Cardiac septum (tissue), 1 donor: ENCODE measurements around the gene VPS13C. TPM values are rescaled to one million over a fixed set of nuclear protein-coding genes. Genes with fewer than 3 reads are reported as not detected.

Experiments
- DNase-seq: peaks from one replicate; pipeline ENCODE4 v3.0.0-alpha.2; 2020; ENCODE audit warnings: low spot score
- intact Hi-C: fragments of 100-400 bp; cut with DNase I; formaldehyde crosslinking; loops from one replicate; pipeline ENCODE4 v1.14.0; 2022
- total RNA-seq: library from RNA; stranded (reverse); fragmentation: NEBNext Ultra II Directional; extraction: Animal tissue kit (Norgen Biotek cat#: 25700); gene quantifications from one replicate; pipeline ENCODE4 v1.2.1, GENCODE V29; 2021
- donor health status: DM: no; HTN: no; CAD: no.

The VPS13C gene
- total RNA-seq, 1 donor from 2014 or later, result 35.2 TPM

GRCh38 chr15:62075595-62076277 lies 15.5 kb upstream of the VPS13C start:
- no peak for DNase-seq
- intact Hi-C loops, result no loop called here

GRCh38 chr15:62071711-62072308 lies 11.6 kb upstream of the VPS13C start:
- DNase-seq, result no peak
- intact Hi-C loops, result no loop called here

- DNase-seq, result no peak
- intact Hi-C loops, result loop anchor here (10.0 kb wide), 2 partner anchors 185 to 195 kb away; no protein-coding TSS in a partner anchor
These were observed 9.3 kb upstream of the VPS13C start for GRCh38 chr15:62069551-62069950.

GRCh38 chr15:62068810-62069167 lies 8.5 kb upstream of the VPS13C start:
- no peak for DNase-seq
- intact Hi-C loops, result loop anchor here (10.0 kb wide), 2 partner anchors 186 to 194 kb away; no protein-coding TSS in a partner anchor

DNA sequence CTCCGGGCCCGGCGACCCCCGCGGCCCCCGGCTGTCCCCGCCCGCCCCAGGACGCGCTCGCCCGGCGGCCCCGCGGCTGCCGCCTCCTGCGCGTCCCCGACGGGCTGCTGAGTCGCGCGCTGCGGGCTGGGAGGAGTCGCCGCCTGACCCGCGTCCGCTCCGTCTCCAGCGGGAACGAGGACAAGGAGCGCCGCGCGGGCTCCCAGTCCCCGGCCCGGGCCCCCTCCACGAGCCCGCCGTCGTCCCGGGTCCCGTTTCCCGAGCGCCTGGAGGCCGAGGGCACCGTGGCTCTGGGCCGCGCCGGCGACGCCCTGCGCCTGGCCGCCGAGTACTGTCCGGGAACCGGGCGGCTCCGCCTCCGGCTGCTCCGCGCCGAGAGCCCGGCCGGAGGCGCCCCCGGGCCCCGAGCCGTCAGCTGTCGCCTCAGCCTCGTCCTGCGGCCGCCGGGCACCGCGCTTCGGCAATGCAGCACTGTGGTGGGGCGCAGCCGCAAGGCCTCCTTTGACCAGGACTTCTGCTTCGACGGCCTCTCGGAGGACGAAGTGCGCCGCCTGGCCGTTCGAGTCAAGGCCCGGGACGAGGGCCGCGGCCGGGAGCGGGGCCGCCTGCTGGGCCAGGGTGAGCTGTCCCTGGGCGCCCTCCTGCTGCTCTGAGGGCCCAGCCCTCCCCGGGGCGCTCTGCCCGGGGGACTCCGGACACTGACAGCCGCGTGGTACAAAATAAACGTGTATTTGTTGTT lies 8.0 kb upstream of the VPS13C start:
- intact Hi-C loops, result loop anchor here (10.0 kb wide), 2 partner anchors 187 to 193 kb away; no protein-coding TSS in a partner anchor

GRCh38 chr15:62067448-62068044 lies 7.3 kb upstream of the VPS13C start:
- DNase-seq, result peak; percentile 80
- intact Hi-C loops, result loop anchor here (10.0 kb wide), 2 partner anchors 187 to 193 kb away; no protein-coding TSS in a partner anchor

More for the DNA sequence above, 8.0 kb upstream of the VPS13C start:
- peak; percentile 82 for DNase-seq

GRCh38 chr15:62066663-62067447 lies 6.6 kb upstream of the VPS13C start, which contains the start of gene C2CD4A:
Gene C2CD4A (plus strand): TSS chr15:62066977. CDS start chr15:62067614, 637 bp downstream.
- peak; percentile 81 for DNase-seq
- intact Hi-C loops, result loop anchor here (10.0 kb wide), 2 partner anchors 188 to 192 kb away; no protein-coding TSS in a partner anchor

DNA sequence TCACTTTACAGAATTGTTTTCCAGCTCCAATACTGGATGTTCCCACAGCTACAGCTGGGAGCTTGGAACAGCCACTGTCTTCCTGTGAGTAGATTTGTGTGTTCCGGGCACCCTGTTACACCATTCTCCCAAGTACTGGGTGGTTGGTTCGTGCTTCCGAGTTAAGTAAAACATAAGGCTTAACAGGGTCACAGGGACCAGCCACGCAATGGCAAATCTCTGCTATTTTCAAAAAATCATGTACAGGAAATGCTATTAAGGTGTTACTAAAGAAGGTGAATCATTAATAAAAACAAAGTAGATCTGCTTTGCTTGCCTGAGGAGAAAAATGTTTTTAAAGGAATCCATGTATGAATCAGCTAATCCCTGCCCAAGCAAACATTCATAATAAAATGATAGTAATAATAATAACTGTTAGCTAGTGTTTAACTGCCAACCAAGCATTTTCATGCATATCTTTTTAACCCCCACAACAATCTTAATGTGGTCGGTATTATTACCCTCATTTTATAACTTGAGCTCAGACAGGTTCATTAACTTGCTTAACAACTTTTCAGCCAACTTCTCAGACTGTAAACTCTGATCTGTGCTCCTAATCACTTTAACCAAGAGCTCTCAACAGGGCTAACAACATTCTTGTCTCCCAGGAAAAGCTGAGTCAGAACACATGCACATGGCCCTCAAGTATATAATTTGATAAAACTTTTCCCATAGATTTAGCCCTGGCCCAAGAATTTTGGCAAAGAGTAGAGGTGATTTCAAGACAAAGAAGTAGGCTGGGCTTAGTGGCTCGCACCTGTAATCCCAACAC lies 3.8 kb upstream of the VPS13C start:
- no peak for DNase-seq
- intact Hi-C loops, result loop anchor here (10.0 kb wide), 2 partner anchors 189 to 191 kb away; no protein-coding TSS in a partner anchor

- DNase-seq, result no peak
- intact Hi-C loops, result loop anchor here (10.0 kb wide), 2 partner anchors 186 to 194 kb away; no protein-coding TSS in a partner anchor
These were observed 641 bp upstream of the VPS13C start for GRCh38 chr15:62060896-62061280.

- intact Hi-C loops, result loop anchor here (10.0 kb wide), 2 partner anchors 185 to 195 kb away; no protein-coding TSS in a partner anchor
- DNase-seq, result peak; percentile 80
These were observed 483 bp downstream of the VPS13C start for GRCh38 chr15:62059816-62060112.

GRCh38 chr15:62059108-62059815 lies 985 bp downstream of the VPS13C start:
- DNase-seq, result no peak
- intact Hi-C loops, result no loop called here

- intact Hi-C loops, result no loop called here
- no peak for DNase-seq
These were observed 1.8 kb downstream of the VPS13C start for GRCh38 chr15:62058327-62059028.

- intact Hi-C loops, result no loop called here
- DNase-seq, result no peak
These were observed 2.8 kb downstream of the VPS13C start for GRCh38 chr15:62057341-62057980.

- DNase-seq, result no peak
- intact Hi-C loops, result no loop called here
These were observed 5.3 kb downstream of the VPS13C start for GRCh38 chr15:62054979-62055378.

DNA sequence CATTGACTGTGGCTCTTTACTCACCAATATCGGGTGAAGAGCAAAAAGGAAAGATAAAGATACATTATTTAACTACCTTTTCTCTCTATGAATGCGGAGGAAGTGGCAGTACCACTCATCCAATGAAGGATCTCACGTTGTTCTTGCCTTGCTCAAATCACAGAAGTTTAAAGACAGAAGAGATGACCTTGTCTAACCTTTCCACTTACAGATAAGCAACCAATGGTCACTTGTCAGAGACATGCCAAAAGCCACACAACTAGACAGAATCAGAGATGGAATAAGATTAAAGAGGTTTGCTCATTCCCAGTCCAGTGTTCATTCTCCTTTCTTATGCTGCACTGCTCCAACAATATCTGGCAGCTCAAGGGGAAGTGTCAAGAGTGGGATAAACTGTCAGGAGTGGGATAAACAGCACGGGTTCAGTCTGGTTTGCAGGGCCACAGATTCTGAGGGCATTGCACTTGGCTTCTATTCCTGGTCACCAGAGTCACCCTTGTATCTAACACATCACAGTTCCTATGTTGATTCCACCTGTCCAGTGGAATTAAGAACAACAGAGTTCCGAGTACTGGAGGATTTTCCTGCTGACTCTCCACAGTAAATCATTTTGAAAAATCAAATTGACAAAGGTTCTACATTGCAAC lies 6.7 kb downstream of the VPS13C start:
- intact Hi-C loops, result no loop called here
- DNase-seq, result no peak

GRCh38 chr15:62052713-62053112 lies 7.5 kb downstream of the VPS13C start:
- intact Hi-C loops, result no loop called here
- DNase-seq, result no peak
